GM19238 (cell line): ENCODE results near the gene IFNLR1.

Experiments
- DNase-seq: peaks from one replicate; pipeline ENCODE4 v3.0.0; 2011; ENCODE audit warnings: low spot score; ENCODE audit not compliant: insufficient read length

The IFNLR1 gene

GRCh38 chr1:24124980-24125379 lies 62.1 kb downstream of the IFNLR1 start:
- DNase-seq, result no peak

GRCh38 chr1:24123611-24124010 lies 63.5 kb downstream of the IFNLR1 start:
- no peak for DNase-seq

- DNase-seq, result no peak
Measured at GRCh38 chr1:24122776-24123175, 64.3 kb downstream of the IFNLR1 start.

- no peak for DNase-seq
Measured at GRCh38 chr1:24121406-24121805, 65.7 kb downstream of the IFNLR1 start.

GRCh38 chr1:24120965-24121364 lies 66.1 kb downstream of the IFNLR1 start:
- no peak for DNase-seq

- DNase-seq, result no peak
Measured at GRCh38 chr1:24119859-24120756, 67.0 kb downstream of the IFNLR1 start.

GRCh38 chr1:24119489-24119858 lies 67.6 kb downstream of the IFNLR1 start:
- no peak for DNase-seq

GRCh38 chr1:24118410-24119242 lies 68.5 kb downstream of the IFNLR1 start:
- no peak for DNase-seq

GRCh38 chr1:24117722-24118409 lies 69.2 kb downstream of the IFNLR1 start:
- DNase-seq, result no peak

- no peak for DNase-seq
Measured at GRCh38 chr1:24117132-24117531, 70.0 kb downstream of the IFNLR1 start.

GRCh38 chr1:24114753-24115152 lies 72.3 kb downstream of the IFNLR1 start:
- no peak for DNase-seq

GRCh38 chr1:24113641-24114033 lies 73.5 kb downstream of the IFNLR1 start:
- DNase-seq, result no peak

GRCh38 chr1:24111996-24112779 lies 74.9 kb downstream of the IFNLR1 start, which contains the start of gene MYOM3:
Gene MYOM3 (minus strand): TSS chr1:24112135. CDS start chr1:24108636, 3,499 bp downstream.
- peak; percentile 39 for DNase-seq

GRCh38 chr1:24111262-24111995 lies 75.7 kb downstream of the IFNLR1 start:
- DNase-seq, result no peak

- no peak for DNase-seq
Measured at GRCh38 chr1:24110642-24111261, 76.3 kb downstream of the IFNLR1 start.

GRCh38 chr1:24109686-24110475 lies 77.2 kb downstream of the IFNLR1 start:
- no peak for DNase-seq

GRCh38 chr1:24109166-24109483 lies 78.0 kb downstream of the IFNLR1 start:
- DNase-seq, result no peak

GRCh38 chr1:24108334-24109165 lies 78.5 kb downstream of the IFNLR1 start:
- DNase-seq, result no peak
